ENCODE measurements around the gene HSPA12A.

GRCh38 chr10:116715341-116715740, 27.0 kb downstream of the HSPA12A start:
- TF ChIP-seq RAD21 (conservative IDR thresholded peaks at IDR 0.05 in 1 of 2, IDR thresholded peaks at IDR 0.05 in 1 of 2) (no peak), KDM5A (IDR thresholded peaks at IDR 0.05) (no peak), CTCF (IDR thresholded peaks at IDR 0.05) (no peak), EP300 (IDR thresholded peaks at IDR 0.05) (no peak), NPAS2 (CRISPR knock-in tag; IDR thresholded peaks at IDR 0.05; ENCODE audit: borderline replicate concordance) (no peak), RNF2 (IDR thresholded peaks at IDR 0.05; ENCODE audit: borderline replicate concordance, low read depth) (no peak), MAX (IDR thresholded peaks at IDR 0.05) (no peak), POLR2A (IDR thresholded peaks at IDR 0.05; ENCODE audit: low read length) (no peak), POLR2AphosphoS2 (conservative IDR thresholded peaks at IDR 0.05; ENCODE audit: low read length) (no peak), NR3C1 (IDR thresholded peaks at IDR 0.05) (no peak)
